ENCODE results near the gene TMEM131L. TPM values are rescaled to one million over a fixed set of nuclear protein-coding genes. Genes with fewer than 3 reads are reported as not detected.
"Not testable (repeated sequence)": the region's sequence is repeated elsewhere in the genome, so short reads cannot be mapped to it uniquely, and the experiment has no call there.

TMEM131L gene
- total RNA-seq, 1 donor: 9.0 TPM

DNA sequence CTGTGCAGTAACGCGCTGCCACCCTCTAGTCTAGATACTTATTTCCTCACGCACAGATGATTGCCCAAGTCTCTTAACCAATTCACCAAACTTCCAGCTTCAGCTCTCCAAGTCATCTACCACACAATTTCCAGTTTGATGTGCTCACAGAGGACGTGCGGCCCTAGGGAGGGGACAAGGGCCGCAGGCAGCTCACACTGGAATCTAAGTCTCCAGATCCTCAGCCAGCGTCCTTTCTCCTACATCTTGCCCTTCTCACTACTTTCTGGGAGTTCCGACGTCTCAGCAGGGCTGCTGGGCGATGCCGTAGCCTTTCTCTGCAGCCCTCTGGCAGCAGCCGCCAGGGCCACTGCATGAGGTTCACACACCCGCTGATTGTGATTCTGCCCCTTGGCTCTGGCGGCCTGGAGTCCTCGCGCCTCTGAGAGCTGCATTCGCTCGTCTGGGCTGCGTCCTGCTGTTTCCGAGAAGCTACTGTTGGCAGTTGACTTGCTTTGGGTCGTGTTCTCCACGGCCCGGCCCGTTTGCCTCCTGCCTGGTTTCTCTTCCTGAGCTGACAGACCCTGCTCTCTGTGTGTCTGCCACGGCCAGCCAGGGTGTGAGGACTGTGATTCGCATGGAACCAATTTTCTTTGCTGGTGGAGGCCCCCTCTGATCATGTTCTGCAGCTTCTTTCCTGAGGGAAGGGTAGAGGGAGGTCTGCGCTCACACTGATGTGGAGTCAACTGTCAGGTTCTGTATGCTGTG, 14.1 kb upstream of the TMEM131L start:
- no peak overlapping the region for H2AFZ ChIP-seq (ENCODE audit: low read length)
- H3K4me2 ChIP-seq (ENCODE audit: insufficient read depth, low read length): no peak overlapping the region
- H3K27me3 ChIP-seq (ENCODE audit: insufficient read depth, low read length): no peaks in the 10 kb centered on the region

DNA sequence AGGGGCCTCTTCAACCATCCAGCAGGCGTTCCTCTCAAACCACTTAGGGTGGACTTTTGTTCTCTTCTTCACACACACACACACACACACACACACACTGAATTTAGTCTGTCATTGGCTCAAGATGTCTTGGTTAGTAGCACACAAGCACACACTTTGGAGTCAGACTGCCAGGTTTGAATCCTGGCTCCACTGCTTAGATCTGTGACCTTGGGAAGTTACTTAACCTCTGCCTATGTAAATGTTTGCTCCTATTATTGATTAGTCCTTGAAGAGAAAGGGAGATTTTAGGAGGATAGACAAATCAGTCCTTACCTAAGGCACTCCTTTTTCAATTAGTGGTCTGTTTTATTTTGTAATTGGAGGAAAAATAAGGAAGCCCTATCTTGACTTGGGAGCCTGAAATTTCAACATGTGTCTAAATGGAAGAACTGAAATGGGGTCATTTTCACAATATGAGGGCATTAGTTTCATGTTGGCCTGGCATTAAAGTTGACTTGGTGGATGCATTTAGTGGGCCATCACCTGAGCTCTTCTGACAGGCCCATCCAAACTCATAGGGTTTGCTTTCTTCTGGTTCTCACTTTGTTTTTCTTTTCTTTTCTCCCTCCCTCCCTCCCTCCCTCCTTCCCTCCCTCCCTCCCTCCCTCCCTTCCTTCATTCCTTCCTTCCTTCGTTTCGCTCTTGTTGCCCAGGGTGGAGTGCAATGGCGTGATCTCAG, 13.3 kb upstream of the TMEM131L start:
- H3K36me3 ChIP-seq (ENCODE audit: insufficient read depth, low read length): no peaks in the 10 kb centered on the region
- TF ChIP-seq, protein P1, sequence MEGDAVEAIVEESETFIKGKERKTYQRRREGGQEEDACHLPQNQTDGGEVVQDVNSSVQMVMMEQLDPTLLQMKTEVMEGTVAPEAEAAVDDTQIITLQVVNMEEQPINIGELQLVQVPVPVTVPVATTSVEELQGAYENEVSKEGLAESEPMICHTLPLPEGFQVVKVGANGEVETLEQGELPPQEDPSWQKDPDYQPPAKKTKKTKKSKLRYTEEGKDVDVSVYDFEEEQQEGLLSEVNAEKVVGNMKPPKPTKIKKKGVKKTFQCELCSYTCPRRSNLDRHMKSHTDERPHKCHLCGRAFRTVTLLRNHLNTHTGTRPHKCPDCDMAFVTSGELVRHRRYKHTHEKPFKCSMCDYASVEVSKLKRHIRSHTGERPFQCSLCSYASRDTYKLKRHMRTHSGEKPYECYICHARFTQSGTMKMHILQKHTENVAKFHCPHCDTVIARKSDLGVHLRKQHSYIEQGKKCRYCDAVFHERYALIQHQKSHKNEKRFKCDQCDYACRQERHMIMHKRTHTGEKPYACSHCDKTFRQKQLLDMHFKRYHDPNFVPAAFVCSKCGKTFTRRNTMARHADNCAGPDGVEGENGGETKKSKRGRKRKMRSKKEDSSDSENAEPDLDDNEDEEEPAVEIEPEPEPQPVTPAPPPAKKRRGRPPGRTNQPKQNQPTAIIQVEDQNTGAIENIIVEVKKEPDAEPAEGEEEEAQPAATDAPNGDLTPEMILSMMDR (IDR thresholded peaks at IDR 0.05; ENCODE audit: extremely low read depth, low read depth, low read length): no peak
- H4K20me1 ChIP-seq (ENCODE audit: insufficient read depth, low read length): no peaks in the 10 kb centered on the region
- no peaks in the 10 kb centered on the region for H3K9me3 ChIP-seq (ENCODE audit: low read depth, low read length)
- no peak overlapping the region for H3K4me3 ChIP-seq (ENCODE audit: insufficient read depth, low read length)
- no peaks in the 10 kb centered on the region for H3K27me3 ChIP-seq (ENCODE audit: insufficient read depth, low read length)
- DNase-seq (ENCODE audit: insufficient read length, low spot score, missing footprints): no peak
- no peak overlapping the region for H3K27ac ChIP-seq (ENCODE audit: low read depth, low read length)
- peaks cover 7% of the 10 kb centered on the region for H3K4me1 ChIP-seq (ENCODE audit: insufficient read depth, low read length)
- H3K79me2 ChIP-seq (ENCODE audit: insufficient read depth, low read length): no peaks in the 10 kb centered on the region
- H3K4me2 ChIP-seq (ENCODE audit: insufficient read depth, low read length): no peak overlapping the region
- H2AFZ ChIP-seq (ENCODE audit: low read length): no peak overlapping the region

More for the DNA sequence above, 14.1 kb upstream of the TMEM131L start:
- Histone ChIP-seq H3K4me3 (ENCODE audit: insufficient read depth, low read length) (no peak overlapping the region), H3K79me2 (ENCODE audit: insufficient read depth, low read length) (no peaks in the 10 kb centered on the region), H4K20me1 (ENCODE audit: insufficient read depth, low read length) (no peaks in the 10 kb centered on the region), H3K36me3 (ENCODE audit: insufficient read depth, low read length) (no peaks in the 10 kb centered on the region), H3K9me3 (ENCODE audit: low read depth, low read length) (no peaks in the 10 kb centered on the region), H3K4me1 (ENCODE audit: insufficient read depth, low read length) (peaks cover 14% of the 10 kb centered on the region), H3K27ac (ENCODE audit: low read depth, low read length) (no peak overlapping the region)
- no peak for DNase-seq (ENCODE audit: insufficient read length, low spot score, missing footprints)
- TF ChIP-seq, protein P1 (IDR thresholded peaks at IDR 0.05; ENCODE audit: extremely low read depth, low read depth, low read length): no peak

DNA sequence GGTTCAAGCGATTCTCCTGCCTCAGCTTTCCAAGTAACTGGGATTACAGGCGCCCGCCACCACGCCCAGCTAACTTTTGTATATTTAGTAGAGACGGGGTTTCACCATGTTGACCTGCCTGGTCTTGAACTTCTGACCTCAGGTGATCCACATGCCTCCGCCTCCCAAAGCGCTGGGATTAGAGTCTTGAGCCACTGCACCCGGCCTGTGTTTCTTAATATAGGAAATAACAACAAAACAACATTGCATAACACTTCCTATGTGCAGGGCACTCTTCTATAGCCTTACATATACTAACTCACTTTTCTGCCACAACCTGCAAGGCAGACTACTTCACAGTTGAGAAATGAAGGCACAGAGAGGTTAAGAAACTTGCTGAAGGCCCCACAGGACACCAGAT, 12.8 kb upstream of the TMEM131L start:
- no peaks in the 10 kb centered on the region for H3K36me3 ChIP-seq (ENCODE audit: insufficient read depth, low read length)
- TF ChIP-seq, protein P1 (IDR thresholded peaks at IDR 0.05; ENCODE audit: extremely low read depth, low read depth, low read length): no peak
- H3K27me3 ChIP-seq (ENCODE audit: insufficient read depth, low read length): no peaks in the 10 kb centered on the region
- H3K4me1 ChIP-seq (ENCODE audit: insufficient read depth, low read length): peaks cover under 1% of the 10 kb centered on the region
- no peak overlapping the region for H3K27ac ChIP-seq (ENCODE audit: low read depth, low read length)
- H3K4me2 ChIP-seq (ENCODE audit: insufficient read depth, low read length): no peak overlapping the region
- no peaks in the 10 kb centered on the region for H4K20me1 ChIP-seq (ENCODE audit: insufficient read depth, low read length)
- H3K9me3 ChIP-seq (ENCODE audit: low read depth, low read length): no peaks in the 10 kb centered on the region
- no peak for DNase-seq (ENCODE audit: insufficient read length, low spot score, missing footprints)
- no peak overlapping the region for H3K4me3 ChIP-seq (ENCODE audit: insufficient read depth, low read length)
- no peaks in the 10 kb centered on the region for H3K79me2 ChIP-seq (ENCODE audit: insufficient read depth, low read length)
- H2AFZ ChIP-seq (ENCODE audit: low read length): no peak overlapping the region

DNA sequence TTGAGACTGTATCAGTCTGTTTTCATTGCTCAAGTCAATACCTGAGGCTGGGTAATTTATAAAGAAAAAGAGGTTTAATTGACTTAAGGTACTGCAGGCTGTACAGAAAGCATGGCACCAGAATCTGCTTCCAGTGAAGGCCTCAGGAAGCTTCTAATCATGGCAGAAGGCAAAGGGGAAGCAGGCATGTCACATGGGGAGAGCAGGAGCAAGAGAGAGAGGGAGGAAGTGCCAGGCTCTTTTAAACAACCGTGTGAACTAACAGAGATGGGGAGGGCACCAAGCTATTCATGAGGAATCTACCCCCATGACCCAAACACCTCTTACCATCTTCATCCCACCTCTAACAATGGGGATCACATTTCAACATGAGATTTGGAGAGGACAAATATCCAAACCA, 7.2 kb upstream of the TMEM131L start:
- Histone ChIP-seq H2AFZ (ENCODE audit: low read length) (no peak overlapping the region), H3K4me1 (ENCODE audit: insufficient read depth, low read length) (no peaks in the 10 kb centered on the region), H3K9me3 (ENCODE audit: low read depth, low read length) (no peaks in the 10 kb centered on the region), H3K27ac (ENCODE audit: low read depth, low read length) (no peak overlapping the region), H4K20me1 (ENCODE audit: insufficient read depth, low read length) (no peaks in the 10 kb centered on the region), H3K79me2 (ENCODE audit: insufficient read depth, low read length) (no peaks in the 10 kb centered on the region), H3K4me2 (ENCODE audit: insufficient read depth, low read length) (no peak overlapping the region), H3K4me3 (ENCODE audit: insufficient read depth, low read length) (no peak overlapping the region), H3K27me3 (ENCODE audit: insufficient read depth, low read length) (no peaks in the 10 kb centered on the region), H3K36me3 (ENCODE audit: insufficient read depth, low read length) (no peaks in the 10 kb centered on the region)
- no peak for DNase-seq (ENCODE audit: insufficient read length, low spot score, missing footprints)
- TF ChIP-seq, protein P1 (IDR thresholded peaks at IDR 0.05; ENCODE audit: extremely low read depth, low read depth, low read length): no peak

DNA sequence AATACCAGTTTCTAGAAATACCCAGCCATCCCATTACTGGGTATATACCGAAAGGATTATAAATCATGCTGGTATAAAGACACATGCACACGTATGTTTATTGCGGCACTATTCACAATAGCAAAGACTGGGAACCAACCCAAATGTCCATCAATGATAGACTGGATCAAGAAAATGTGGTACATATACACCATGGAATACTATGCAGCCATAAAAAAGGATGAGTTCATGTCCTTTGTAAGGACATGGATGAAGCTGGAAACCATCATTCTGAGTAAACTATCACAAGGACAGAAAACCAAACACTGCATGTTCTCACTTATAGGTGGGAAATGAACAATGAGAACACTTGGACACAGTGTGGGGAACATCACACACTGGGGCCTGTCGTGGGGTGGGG, 4.6 kb upstream of the TMEM131L start:
- H3K4me1 ChIP-seq (ENCODE audit: insufficient read depth, low read length); H3K4me2 ChIP-seq (ENCODE audit: insufficient read depth, low read length); H4K20me1 ChIP-seq (ENCODE audit: insufficient read depth, low read length); H3K27ac ChIP-seq (ENCODE audit: low read depth, low read length); H3K79me2 ChIP-seq (ENCODE audit: insufficient read depth, low read length); H2AFZ ChIP-seq (ENCODE audit: low read length); DNase-seq (ENCODE audit: insufficient read length, low spot score, missing footprints); H3K9me3 ChIP-seq (ENCODE audit: low read depth, low read length); H3K4me3 ChIP-seq (ENCODE audit: insufficient read depth, low read length); H3K27me3 ChIP-seq (ENCODE audit: insufficient read depth, low read length); H3K36me3 ChIP-seq (ENCODE audit: insufficient read depth, low read length): not testable (repeated sequence)
